IMR-90 (cell line): ENCODE data around the gene CDK14. TPM values are rescaled to one million over a fixed set of nuclear protein-coding genes. Genes with fewer than 3 reads are reported as not detected.

Experiments
- ATAC-seq: fragments of 200-7000 bp; cut with Tn5 transposase; 2 replicates; pipeline ENCODE4 v1.9.1; 2020; ENCODE audit warnings: low read depth, mild to moderate bottlenecking, moderate library complexity
- BruUV-seq: library from RNA; stranded (reverse); fragments of 400-500 nt; replicated peaks from 2 replicates; lab custom pipeline; 2021; lab: Mats Ljungman, UMichigan
- CTCF ChIA-PET: fragments of 300-600 bp; formaldehyde crosslinking; extraction: SDS; loops from one replicate; lab custom pipeline; 2021; ENCODE audit warnings: antibody characterized with exemption; lab: Yijun Ruan, JAX
- POLR2A ChIA-PET: fragments of 300-600 bp; sonication (Branson Sonifier 250); formaldehyde crosslinking; loops from one replicate; lab custom pipeline; 2022; ENCODE audit warnings: antibody characterized with exemption; ENCODE audit not compliant: unreplicated experiment; lab: Charles Lee
- DNase-seq: peaks from one replicate; pipeline ENCODE4 v3.0.0; 2013
- H2AFZ ChIP-seq: replicated peaks from 2 replicates; pipeline ENCODE3; 2013; ENCODE audit warnings: low read length, mild to moderate bottlenecking; ENCODE audit not compliant: poor library complexity
- H2AK5ac ChIP-seq: 2 replicates; pipeline ENCODE4 v1.6.1; 2013; ENCODE audit warnings: low read depth, low read length, inconsistent platforms
- H2AK9ac ChIP-seq: replicated peaks from 2 replicates; pipeline ENCODE3; 2013; ENCODE audit warnings: mild to moderate bottlenecking, low read depth, low read length, moderate library complexity; ENCODE audit not compliant: poor library complexity
- H2BK120ac ChIP-seq: 2 replicates; pipeline ENCODE4 v1.6.1; 2013; ENCODE audit warnings: low read depth, low read length, inconsistent platforms
- H2BK15ac ChIP-seq: 3 replicates; pipeline ENCODE4 v1.6.1; 2013; ENCODE audit warnings: low read depth, low read length, inconsistent platforms
- H2BK20ac ChIP-seq: 2 replicates; pipeline ENCODE4 v1.6.1; 2013; ENCODE audit warnings: low read depth, mild to moderate bottlenecking, inconsistent platforms, low read length, moderate library complexity
- H2BK5ac ChIP-seq: 2 replicates; pipeline ENCODE4 v1.6.1; 2013; ENCODE audit warnings: mild to moderate bottlenecking, low read depth, low read length, inconsistent platforms; ENCODE audit not compliant: poor library complexity, severe bottlenecking
- H3K14ac ChIP-seq: replicated peaks from 2 replicates; pipeline ENCODE4 v1.6.1; 2013; ENCODE audit warnings: low read depth, low read length, inconsistent platforms
- H3K18ac ChIP-seq: 2 replicates; pipeline ENCODE4 v1.6.1; 2013; ENCODE audit warnings: low read depth, low read length, control low read depth
- H3K23ac ChIP-seq: 2 replicates; pipeline ENCODE4 v1.6.1; 2013; ENCODE audit warnings: low read depth, low read length, inconsistent platforms
- H3K27ac ChIP-seq: 2 replicates; pipeline ENCODE4 v1.5.1; 2013; ENCODE audit warnings: mild to moderate bottlenecking, control low read depth, low read length; ENCODE audit not compliant: insufficient read depth
- H3K27me3 ChIP-seq: 2 replicates; pipeline ENCODE4 v1.6.1; 2013; ENCODE audit warnings: low read length; ENCODE audit not compliant: control insufficient read depth, insufficient read depth
- H3K36me3 ChIP-seq: 2 replicates; pipeline ENCODE4 v1.6.1; 2013; ENCODE audit warnings: low read length, mixed read lengths; ENCODE audit not compliant: control insufficient read depth, insufficient read depth
- H3K4ac ChIP-seq: 2 replicates; pipeline ENCODE4 v1.6.1; 2013; ENCODE audit warnings: low read depth, low read length, inconsistent platforms
- H3K4me1 ChIP-seq: 2 replicates; pipeline ENCODE4 v1.6.1; 2013; ENCODE audit warnings: low read length, mixed read lengths; ENCODE audit not compliant: control insufficient read depth, insufficient read depth
- H3K4me2 ChIP-seq: 2 replicates; pipeline ENCODE4 v1.6.1; 2013; ENCODE audit warnings: low read depth, mild to moderate bottlenecking, control low read depth, low read length, moderate library complexity
- H3K4me3 ChIP-seq: 2 replicates; pipeline ENCODE4 v1.5.1; 2013; ENCODE audit warnings: low read depth, mild to moderate bottlenecking, control low read depth, low read length, moderate library complexity; ENCODE audit not compliant: insufficient read depth
- H3K56ac ChIP-seq: 2 replicates; pipeline ENCODE4 v1.6.1; 2013; ENCODE audit warnings: low read length, inconsistent platforms; ENCODE audit not compliant: insufficient read depth; ENCODE audit errors: extremely low read depth
- H3K79me1 ChIP-seq, 2 experiments: 2 replicates each; pipeline ENCODE4 v1.6.1; 2013; ENCODE audit warnings: low read length in 2 of 2, inconsistent platforms in 1 of 2, low read depth in 1 of 2
- H3K9ac ChIP-seq: 2 replicates; pipeline ENCODE4 v1.6.1; 2013; ENCODE audit warnings: low read depth, low read length, control low read depth
- H3K9me1 ChIP-seq: 2 replicates; pipeline ENCODE4 v1.6.1; 2013; ENCODE audit warnings: low read length, inconsistent platforms; ENCODE audit not compliant: insufficient read depth
- H3K9me3 ChIP-seq: 2 replicates; pipeline ENCODE4 v1.6.1; 2013; ENCODE audit warnings: low read length; ENCODE audit not compliant: control insufficient read depth, insufficient read depth
- H4K20me1 ChIP-seq: 2 replicates; pipeline ENCODE4 v1.6.1; 2013; ENCODE audit warnings: low read length, inconsistent platforms; ENCODE audit not compliant: insufficient read depth
- H4K5ac ChIP-seq: 2 replicates; pipeline ENCODE4 v1.6.1; 2013; ENCODE audit warnings: mild to moderate bottlenecking, low read depth, low read length, control low read depth
- H4K8ac ChIP-seq, 2 experiments: 2 replicates each; pipeline ENCODE4 v1.6.1; 2013; ENCODE audit warnings: low read depth in 2 of 2, low read length in 2 of 2, control low read depth in 1 of 2, inconsistent platforms in 1 of 2
- H4K91ac ChIP-seq: 2 replicates; pipeline ENCODE4 v1.6.1; 2013; ENCODE audit warnings: low read depth, low read length, inconsistent platforms; ENCODE audit not compliant: insufficient read depth
- BHLHE40 ChIP-seq: fragments of 150-350 bp; IDR thresholded peaks from 2 replicates; pipeline ENCODE4 v1.6.1; 2016; ENCODE audit warnings: mild to moderate bottlenecking, low read depth, low read length
- CHD1 ChIP-seq: IDR thresholded peaks from 2 replicates; pipeline ENCODE4 v1.6.1; 2012; ENCODE audit warnings: low read depth, low read length, improper control_type of control experiment
- CTCF ChIP-seq: conservative IDR thresholded peaks from 2 replicates; pipeline ENCODE4 v1.5.1; 2012; ENCODE audit warnings: mild to moderate bottlenecking, low read depth, low read length, improper control_type of control experiment
- FOS ChIP-seq: fragments of 150-350 bp; IDR thresholded peaks from 2 replicates; pipeline ENCODE4 v1.6.1; 2016; ENCODE audit warnings: low read depth, low read length
- MAFK ChIP-seq: IDR thresholded peaks from 2 replicates; pipeline ENCODE4 v1.6.1; 2012; ENCODE audit warnings: low read depth, low read length, improper control_type of control experiment
- MAZ ChIP-seq: IDR thresholded peaks from 2 replicates; pipeline ENCODE4 v1.6.1; 2012; ENCODE audit warnings: low read depth, mild to moderate bottlenecking, low read length, improper control_type of control experiment, moderate library complexity, borderline replicate concordance
- WGBS, 2 experiments: methylation state at CpG; one replicate each; pipeline versions ENCODE4 v1.1.5 to v1.1.7; 2013; ENCODE audit warnings: missing lambda C conversion rate in 2 of 2; ENCODE audit not compliant: insufficient read length in 1 of 2; ENCODE audit errors: extremely low coverage in 2 of 2; 5-methylcytosine and 5-hydroxymethylcytosine counted together
- dilution Hi-C: fragments of 300-500 bp; cut with HindIII; formaldehyde crosslinking; loops from one replicate; pipeline ENCODE4 v1.14.3; 2018; ENCODE audit warnings: low sequenced_read_pairs; ENCODE audit not compliant: unreplicated experiment
- in situ Hi-C: fragments of 300-500 bp; cut with MboI; formaldehyde crosslinking; loops from 3 replicates; pipeline ENCODE4 v1.14.3; 2019; ENCODE audit warnings: low sequenced_read_pairs, inconsistent platforms, mixed read lengths
- intact Hi-C: fragments of 100-400 bp; cut with micrococcal nuclease; formaldehyde crosslinking; loops from 2 replicates; pipeline ENCODE4 v1.10.0; 2022
- polyA plus RNA-seq, 3 experiments: library from polyadenylated mRNA; depleted of rRNA; stranded (reverse); fragments of >200 nt; gene quantifications; 2 replicates each; pipeline ENCODE4 v1.2.3, GENCODE V29; 2012; ENCODE audit warnings: low replicate concordance in 1 of 3
- total RNA-seq: library from RNA; depleted of rRNA; stranded (reverse); fragments of >200 nt; gene quantifications from 2 replicates; pipeline ENCODE4 v1.2.3, GENCODE V29; 2012

The CDK14 gene
- total and polyA plus RNA-seq, 2 of the 4 experiments (the other 2 are of a cell fraction), result 10.1 to 29.6 TPM

- Histone ChIP-seq H3K18ac (no peak overlapping the region), H3K23ac (no peak overlapping the region), H2AK5ac (no peak overlapping the region), H3K9ac (no peak overlapping the region), H4K5ac (no peak overlapping the region), H3K9me1 (peaks cover 3% of the 10 kb centered on the region; the same call in 1 of the 2 replicates), H2BK15ac (no peak overlapping the region), H3K27me3 (no peaks in the 10 kb centered on the region), H4K20me1 (no peaks in the 10 kb centered on the region), H4K8ac (no peak overlapping the region), H4K91ac (no peak overlapping the region), H3K79me1 (peaks cover 3 to 4% of the 10 kb centered on the region in 2 experiments; a peak in 2 of 4 replicates), H3K4me2 (no peak overlapping the region), H2BK20ac (no peak overlapping the region), H3K27ac (no peak overlapping the region), H3K36me3 (no peaks in the 10 kb centered on the region), H2AK9ac (no peak overlapping the region), H3K4me1 (peaks cover 2% of the 10 kb centered on the region; the same call in 1 of the 2 replicates), H2BK5ac (no peak overlapping the region), H3K56ac (no peak overlapping the region), H2BK120ac (no peak overlapping the region), H3K9me3 (no peaks in the 10 kb centered on the region), H3K4me3 (no peak overlapping the region), H3K14ac (no peak overlapping the region), H3K4ac (no peak overlapping the region), H2AFZ (no peak overlapping the region)
- POLR2A ChIA-PET, result no interaction called here
- intact Hi-C loops, result no loop called here
- no TSS peak for BruUV-seq
- no CpG with 5 or more reads among the region's 2 CpGs for WGBS, 2 experiments
- DNase-seq (no peak), ATAC-seq (no peak)
- dilution Hi-C loops, result no loop called here
- TF ChIP-seq MAZ (no peak), BHLHE40 (no peak), FOS (no peak), CHD1 (no peak), CTCF (no peak), MAFK (no peak)
- in situ Hi-C loops, result no loop called here
- CTCF ChIA-PET, result interaction anchor here (1.1 kb wide), 1 partner anchor 8 kb away, joined by 4 read pairs; no protein-coding TSS in a partner anchor
Measured at GRCh38 chr7:90853205-90853604, 257.1 kb downstream of the CDK14 start.
